ENCODE data around the gene OPHN1.
A peak's percentile ranks its signal among the peaks of the same experiment; 100 is the strongest.
"Not testable (repeated sequence)": the region's sequence is repeated elsewhere in the genome, so short reads cannot be mapped to it uniquely, and the experiment has no call there.

OPHN1 gene

GRCh38 chrX:68072041-68072440 is 361.3 kb downstream of the OPHN1 start:
- H3K4me1 Mint-ChIP-seq, result no peaks in the 10 kb centered on the region
- no peak for TF ChIP-seq CTCF (IDR thresholded peaks at IDR 0.05; ENCODE audit: unreplicated experiment in 3 of 3)
- H3K27ac Mint-ChIP-seq, result no peak overlapping the region
- no peak overlapping the region for H3K4me3 Mint-ChIP-seq
- H3K9me3 Mint-ChIP-seq, result no peaks in the 10 kb centered on the region
- no peaks in the 10 kb centered on the region for H3K27me3 Mint-ChIP-seq (ENCODE audit: low read depth)
- peaks cover 7% of the 10 kb centered on the region for H3K36me3 Mint-ChIP-seq (ENCODE audit: low read depth)

GRCh38 chrX:68070119-68070518 is 363.2 kb downstream of the OPHN1 start:
- not testable (repeated sequence) for H3K27me3 Mint-ChIP-seq (ENCODE audit: low read depth); H3K27ac Mint-ChIP-seq; H3K4me3 Mint-ChIP-seq; H3K9me3 Mint-ChIP-seq; H3K36me3 Mint-ChIP-seq (ENCODE audit: low read depth); H3K4me1 Mint-ChIP-seq

GRCh38 chrX:68061206-68061535 is 372.1 kb downstream of the OPHN1 start:
- H3K4me3 Mint-ChIP-seq, result no peak overlapping the region
- TF ChIP-seq CTCF (IDR thresholded peaks at IDR 0.05; ENCODE audit: unreplicated experiment in 3 of 3), result no peak
- peaks cover 13% of the 10 kb centered on the region for H3K4me1 Mint-ChIP-seq
- no peaks in the 10 kb centered on the region for H3K27me3 Mint-ChIP-seq (ENCODE audit: low read depth)
- no peaks in the 10 kb centered on the region for H3K9me3 Mint-ChIP-seq
- peak overlapping the region in 2 of 3 experiments; percentile 50 to 84 for H3K27ac Mint-ChIP-seq
- H3K36me3 Mint-ChIP-seq (ENCODE audit: low read depth), result no peaks in the 10 kb centered on the region

- H3K9me3 Mint-ChIP-seq, result no peaks in the 10 kb centered on the region
- H3K36me3 Mint-ChIP-seq (ENCODE audit: low read depth), result no peaks in the 10 kb centered on the region
- no peaks in the 10 kb centered on the region for H3K27me3 Mint-ChIP-seq (ENCODE audit: low read depth)
- H3K4me3 Mint-ChIP-seq, result no peak overlapping the region
- peaks cover 13% of the 10 kb centered on the region for H3K4me1 Mint-ChIP-seq
- H3K27ac Mint-ChIP-seq, result peak overlapping the region in 2 of 3 experiments; percentile 50 to 84
- no peak for TF ChIP-seq CTCF (IDR thresholded peaks at IDR 0.05; ENCODE audit: unreplicated experiment in 3 of 3)
These were observed 372.6 kb downstream of the OPHN1 start for GRCh38 chrX:68060506-68061205.

GRCh38 chrX:68059469-68059868 is 373.8 kb downstream of the OPHN1 start:
- no peaks in the 10 kb centered on the region for H3K9me3 Mint-ChIP-seq
- H3K27me3 Mint-ChIP-seq (ENCODE audit: low read depth), result no peaks in the 10 kb centered on the region

GRCh38 chrX:68049466-68049865 is 383.8 kb downstream of the OPHN1 start:
- no peaks in the 10 kb centered on the region for H3K9me3 Mint-ChIP-seq
- H3K4me1 Mint-ChIP-seq, result no peaks in the 10 kb centered on the region
- H3K27me3 Mint-ChIP-seq (ENCODE audit: low read depth), result no peaks in the 10 kb centered on the region
- H3K4me3 Mint-ChIP-seq, result no peak overlapping the region
- TF ChIP-seq CTCF (IDR thresholded peaks at IDR 0.05; ENCODE audit: unreplicated experiment in 3 of 3), result no peak
- H3K36me3 Mint-ChIP-seq (ENCODE audit: low read depth), result peaks cover 8% of the 10 kb centered on the region
- no peak overlapping the region for H3K27ac Mint-ChIP-seq

More at GRCh38 chrX:68059469-68059868, 373.8 kb downstream of the OPHN1 start:
- no peak for TF ChIP-seq CTCF (IDR thresholded peaks at IDR 0.05; ENCODE audit: unreplicated experiment in 3 of 3)
- no peaks in the 10 kb centered on the region for H3K36me3 Mint-ChIP-seq (ENCODE audit: low read depth)
- H3K4me1 Mint-ChIP-seq, result peaks cover 13% of the 10 kb centered on the region
- H3K4me3 Mint-ChIP-seq, result no peak overlapping the region
- H3K27ac Mint-ChIP-seq, result no peak overlapping the region
